GM12878 (cell line): ENCODE measurements around the gene OPRM1. TPM values are rescaled to one million over a fixed set of nuclear protein-coding genes. Genes with fewer than 3 reads are reported as not detected.

ENCODE experiments used
- ATAC-seq: fragments of 200-7000 bp; cut with Tn5 transposase; 3 replicates; pipeline ENCODE4 v1.9.1; 2020; ENCODE audit warnings: mild to moderate bottlenecking, moderate library complexity
- BruUV-seq: library from RNA; stranded (reverse); fragments of 400-500 nt; replicated peaks from 2 replicates; lab custom pipeline; 2021; lab: Mats Ljungman, UMichigan
- CTCF ChIA-PET: fragments of 300-600 bp; sonication (Branson Sonifier 250); formaldehyde crosslinking; extraction: SDS; loops from one replicate; lab custom pipeline; 2021; ENCODE audit warnings: inconsistent platforms; lab: Yijun Ruan, JAX
- POLR2A ChIA-PET: fragments of 350-600 bp; formaldehyde crosslinking; extraction: SDS; loops from one replicate; lab custom pipeline; 2021; ENCODE audit warnings: inconsistent platforms; lab: Charles Lee
- RAD21 ChIA-PET: fragments of 300-600 bp; sonication (Branson Sonifier 250); formaldehyde crosslinking; loops from one replicate; lab custom pipeline; 2023; ENCODE audit warnings: antibody characterized with exemption; ENCODE audit not compliant: unreplicated experiment; lab: Charles Lee
- SMC1A ChIA-PET: fragments of 300-600 bp; sonication (Branson Sonifier 250); formaldehyde crosslinking; loops from one replicate; lab custom pipeline; 2023; ENCODE audit not compliant: unreplicated experiment, uncharacterized antibody; lab: Charles Lee
- DNase-seq: peaks from one replicate; pipeline ENCODE4 v3.0.0-alpha.2; 2011; ENCODE audit warnings: low read depth, low spot score
- FAIRE-seq: peaks from 3 replicates; lab custom pipeline; 2011; peaks lifted over from hg19 to GRCh38; lab: Jason Lieb, UNC
- H2AFZ ChIP-seq: 2 replicates; pipeline ENCODE4 v1.6.0; 2011; ENCODE audit warnings: low read depth, low read length, control low read depth; ENCODE audit not compliant: control insufficient read depth
- H3K27ac ChIP-seq: 2 replicates; pipeline ENCODE4 v1.5.1; 2011; ENCODE audit warnings: control low read depth; ENCODE audit not compliant: control insufficient read depth, insufficient read depth
- H3K27me3 ChIP-seq, 2 experiments: replicated peaks in 1 of 2; 2 replicates each; pipeline versions ENCODE4 v1.6.0 to v1.6.1; 2011; ENCODE audit warnings: low read length in 1 of 2; ENCODE audit not compliant: control insufficient read depth in 2 of 2, insufficient read depth in 2 of 2
- H3K36me3 ChIP-seq, 2 experiments: 2 replicates each; pipeline ENCODE4 v1.5.1; 2011; ENCODE audit warnings: low read length in 1 of 2; ENCODE audit not compliant: control insufficient read depth in 2 of 2, insufficient read depth in 2 of 2
- H3K4me1 ChIP-seq: 2 replicates; pipeline ENCODE4 v1.6.1; 2011; ENCODE audit warnings: mild to moderate bottlenecking, low read length, moderate library complexity, mixed read lengths; ENCODE audit not compliant: control insufficient read depth, insufficient read depth
- H3K4me2 ChIP-seq: 2 replicates; pipeline ENCODE4 v1.6.0; 2011; ENCODE audit warnings: control low read depth; ENCODE audit not compliant: control insufficient read depth, insufficient read depth
- H3K4me3 ChIP-seq: fragments of 200-600 bp; sonication (generic); 2 replicates; pipeline ENCODE4 v1.5.1; 2016
- H3K79me2 ChIP-seq: 2 replicates; pipeline ENCODE4 v1.6.0; 2011; ENCODE audit warnings: low read length; ENCODE audit not compliant: control insufficient read depth, insufficient read depth
- H3K9ac ChIP-seq: 2 replicates; pipeline ENCODE4 v1.8.0; 2011; ENCODE audit warnings: low read length, control low read depth, mixed read lengths; ENCODE audit not compliant: control insufficient read depth, insufficient read depth
- H3K9me3 ChIP-seq: replicated peaks from 3 replicates; pipeline ENCODE4 v1.5.1; 2011; ENCODE audit warnings: mild to moderate bottlenecking, low read length; ENCODE audit not compliant: control insufficient read depth, insufficient read depth
- H4K20me1 ChIP-seq: 2 replicates; pipeline ENCODE4 v1.6.0; 2011; ENCODE audit not compliant: control insufficient read depth, insufficient read depth
- ATF2 ChIP-seq: IDR thresholded peaks from 2 replicates; pipeline ENCODE4 v1.6.1; 2012; ENCODE audit warnings: low read length, inconsistent platforms
- BMI1 ChIP-seq: fragments of 450-650 bp; IDR thresholded peaks from 2 replicates; pipeline ENCODE4 v1.6.1; 2016; ENCODE audit warnings: mild to moderate bottlenecking, moderate library complexity, borderline replicate concordance
- HDAC2 ChIP-seq: fragments of 200-600 bp; sonication (generic); IDR thresholded peaks from 2 replicates; pipeline ENCODE4 v1.6.1; 2017
- KAT2A ChIP-seq: conservative IDR thresholded peaks from 2 replicates; pipeline ENCODE4 v1.6.1; 2011; ENCODE audit warnings: low read depth, low read length; ENCODE audit not compliant: control insufficient read depth
- MTA2 ChIP-seq: fragments of 450-650 bp; IDR thresholded peaks from 2 replicates; pipeline ENCODE4 v1.6.1; 2016; ENCODE audit warnings: low read depth, mild to moderate bottlenecking, moderate library complexity
- MXI1 ChIP-seq: fragments of 150-350 bp; IDR thresholded peaks from 2 replicates; pipeline ENCODE4 v1.6.1; 2011; ENCODE audit warnings: low read depth, mild to moderate bottlenecking, inconsistent platforms, low read length, improper control_type of control experiment
- MYC ChIP-seq: IDR thresholded peaks from 2 replicates; pipeline ENCODE4 v1.6.1; 2011; ENCODE audit warnings: mild to moderate bottlenecking, low read length, moderate library complexity, inconsistent platforms; ENCODE audit not compliant: insufficient read depth, insufficient replicate concordance, insufficient read length, severe bottlenecking
- RELA ChIP-seq: fragments of 450-650 bp; IDR thresholded peaks from 2 replicates; pipeline ENCODE4 v1.8.0; 2014; ENCODE audit warnings: borderline replicate concordance; ENCODE audit not compliant: partially characterized antibody
- RFX5 ChIP-seq: IDR thresholded peaks from 2 replicates; pipeline ENCODE4 v1.6.1; 2011; ENCODE audit warnings: low read depth, low read length, improper control_type of control experiment
- SPI1 ChIP-seq: IDR thresholded peaks from 2 replicates; pipeline ENCODE4 v1.6.1; 2011; ENCODE audit warnings: low read depth, mild to moderate bottlenecking, low read length, moderate library complexity, borderline replicate concordance; ENCODE audit not compliant: insufficient read depth
- ZBTB4 ChIP-seq: fragments of 450-650 bp; formaldehyde crosslinking; IDR thresholded peaks from 2 replicates; pipeline ENCODE4 v1.4.0; 2022; ENCODE audit warnings: mild to moderate bottlenecking, moderate library complexity
- WGBS: methylation state at CpG from one replicate; pipeline ENCODE4 v1.1.6; 2016; ENCODE audit warnings: low lambda C conversion rate; ENCODE audit not compliant: insufficient replicate concordance, insufficient coverage; ENCODE audit errors: missing lambda C conversion rate; 5-methylcytosine and 5-hydroxymethylcytosine counted together
- in situ Hi-C: fragments of 300-500 bp; cut with MboI; formaldehyde crosslinking; loops from 9 replicates; pipeline ENCODE4 v1.14.3; 2018; ENCODE audit warnings: mixed read lengths
- intact Hi-C: fragments of 100-400 bp; cut with micrococcal nuclease; formaldehyde crosslinking; loops from one replicate; pipeline ENCODE4 v1.14.2; 2022; ENCODE audit not compliant: unreplicated experiment
- polyA plus RNA-seq, 11 experiments: library from polyadenylated mRNA; depleted of rRNA in 4 of 11; unstranded in 6 of 11; stranded (reverse) in 5 of 11; fragments of >200 nt; fragmentation: Nextera tagmentation in 4 of 11; fragmentation: Illumina TruSeq in 1 of 11; extraction: Ambion mirVana in 4 of 11; extraction: Trizol in 1 of 11; gene quantifications; 1 replicate in 1 of 11; 2 replicates in 10 of 11; pipeline versions ENCODE4 v1.2.1 to v1.2.3, GENCODE V29; 2011 to 2016; ENCODE audit warnings: inconsistent platforms in 2 of 11, missing spikeins in 2 of 11, low read depth in 1 of 11
- total RNA-seq, 4 experiments: library from RNA; depleted of rRNA in 3 of 4; stranded (reverse); fragments of >200 nt in 3 of 4; fragmentation: Illumina TruSeq in 1 of 4; extraction: Trizol in 1 of 4; gene quantifications; 2 replicates each; pipeline versions ENCODE4 v1.2.1 to v1.2.3, GENCODE V29; 2013 to 2021
- TF ChIP-seq, protein P1 (sequence below): IDR thresholded peaks from 2 replicates; pipeline ENCODE4 v1.6.1; 2011; ENCODE audit warnings: low read depth, mild to moderate bottlenecking, low read length, moderate library complexity, borderline replicate concordance; ENCODE audit errors: extremely low read depth
- TF ChIP-seq, protein P2 (sequence below): IDR thresholded peaks from 2 replicates; pipeline ENCODE4 v1.6.1; 2012; ENCODE audit warnings: mild to moderate bottlenecking, low read depth, low read length

Gene OPRM1
- total and polyA plus RNA-seq, 10 of the 15 experiments (the other 5 are each of a cell fraction or from before 2014, with no cell fraction given) = not detected

- TF ChIP-seq ZBTB4 (CRISPR knock-in tag) = no peak
- TF ChIP-seq MXI1 = no peak
- no peak for TF ChIP-seq MTA2
- no peak for TF ChIP-seq RFX5
- TF ChIP-seq, protein P1, sequence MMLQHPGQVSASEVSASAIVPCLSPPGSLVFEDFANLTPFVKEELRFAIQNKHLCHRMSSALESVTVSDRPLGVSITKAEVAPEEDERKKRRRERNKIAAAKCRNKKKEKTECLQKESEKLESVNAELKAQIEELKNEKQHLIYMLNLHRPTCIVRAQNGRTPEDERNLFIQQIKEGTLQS = no peak
These were observed 84.3 kb downstream of the OPRM1 start (continued) for GRCh38 chr6:154123155-154123956.

DNA sequence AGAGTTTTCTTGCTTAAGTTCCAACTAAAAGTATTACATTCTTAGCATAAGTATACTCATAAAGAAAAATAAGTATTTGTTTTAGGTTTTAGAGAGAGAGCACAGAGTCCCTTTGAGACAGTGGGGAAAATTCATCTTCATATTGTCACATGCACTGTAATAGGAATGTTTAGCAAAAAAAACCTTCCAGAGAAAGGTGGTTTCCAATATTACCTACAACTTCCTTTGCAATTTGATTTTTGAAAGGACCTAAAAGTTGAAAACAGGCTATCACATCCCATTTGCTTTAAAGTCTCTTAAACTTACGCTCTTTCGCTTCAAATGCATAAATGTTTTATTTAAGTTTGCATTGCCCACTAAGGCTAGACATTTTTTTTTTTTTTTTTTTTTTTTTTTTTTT lies 86.4 kb downstream of the OPRM1 start:
- no peaks in the 10 kb centered on the region for H3K79me2 ChIP-seq
- H4K20me1 ChIP-seq = no peaks in the 10 kb centered on the region
- no TSS peak for BruUV-seq
- H3K9ac ChIP-seq = no peak overlapping the region
- CTCF ChIA-PET = no interaction called here
- no peak for ATAC-seq
- in situ Hi-C loops (no loop called here), intact Hi-C loops (no loop called here)
- SMC1A ChIA-PET = no interaction called here
- no peaks in the 10 kb centered on the region for H3K36me3 ChIP-seq
- no peak for FAIRE-seq
- 41% methylated on average over 2 of the region's 2 CpGs for WGBS
- H3K27ac ChIP-seq = no peak overlapping the region
- no peaks in the 10 kb centered on the region; the same call in 2 of the 3 replicates for H3K9me3 ChIP-seq
- no peak for DNase-seq
- no peaks in the 10 kb centered on the region for H3K4me1 ChIP-seq
- no peak overlapping the region for H3K4me3 ChIP-seq
- no peaks in the 10 kb centered on the region for H3K27me3 ChIP-seq
- H2AFZ ChIP-seq = no peak overlapping the region
- POLR2A ChIA-PET = no interaction called here
- H3K4me2 ChIP-seq = no peak overlapping the region
- RAD21 ChIA-PET = no interaction called here
- no peak for TF ChIP-seq SPI1
- TF ChIP-seq ATF2 = no peak
- no peak for TF ChIP-seq HDAC2
- TF ChIP-seq MYC = no peak
- TF ChIP-seq, protein P2, sequence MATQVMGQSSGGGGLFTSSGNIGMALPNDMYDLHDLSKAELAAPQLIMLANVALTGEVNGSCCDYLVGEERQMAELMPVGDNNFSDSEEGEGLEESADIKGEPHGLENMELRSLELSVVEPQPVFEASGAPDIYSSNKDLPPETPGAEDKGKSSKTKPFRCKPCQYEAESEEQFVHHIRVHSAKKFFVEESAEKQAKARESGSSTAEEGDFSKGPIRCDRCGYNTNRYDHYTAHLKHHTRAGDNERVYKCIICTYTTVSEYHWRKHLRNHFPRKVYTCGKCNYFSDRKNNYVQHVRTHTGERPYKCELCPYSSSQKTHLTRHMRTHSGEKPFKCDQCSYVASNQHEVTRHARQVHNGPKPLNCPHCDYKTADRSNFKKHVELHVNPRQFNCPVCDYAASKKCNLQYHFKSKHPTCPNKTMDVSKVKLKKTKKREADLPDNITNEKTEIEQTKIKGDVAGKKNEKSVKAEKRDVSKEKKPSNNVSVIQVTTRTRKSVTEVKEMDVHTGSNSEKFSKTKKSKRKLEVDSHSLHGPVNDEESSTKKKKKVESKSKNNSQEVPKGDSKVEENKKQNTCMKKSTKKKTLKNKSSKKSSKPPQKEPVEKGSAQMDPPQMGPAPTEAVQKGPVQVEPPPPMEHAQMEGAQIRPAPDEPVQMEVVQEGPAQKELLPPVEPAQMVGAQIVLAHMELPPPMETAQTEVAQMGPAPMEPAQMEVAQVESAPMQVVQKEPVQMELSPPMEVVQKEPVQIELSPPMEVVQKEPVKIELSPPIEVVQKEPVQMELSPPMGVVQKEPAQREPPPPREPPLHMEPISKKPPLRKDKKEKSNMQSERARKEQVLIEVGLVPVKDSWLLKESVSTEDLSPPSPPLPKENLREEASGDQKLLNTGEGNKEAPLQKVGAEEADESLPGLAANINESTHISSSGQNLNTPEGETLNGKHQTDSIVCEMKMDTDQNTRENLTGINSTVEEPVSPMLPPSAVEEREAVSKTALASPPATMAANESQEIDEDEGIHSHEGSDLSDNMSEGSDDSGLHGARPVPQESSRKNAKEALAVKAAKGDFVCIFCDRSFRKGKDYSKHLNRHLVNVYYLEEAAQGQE = no peak
- no peak for TF ChIP-seq RELA
- no peak for TF ChIP-seq BMI1
- TF ChIP-seq KAT2A = no peak
